GM18909 (cell line): Measurements from ENCODE around the gene SH3D19.

ENCODE experiments used
- ATAC-seq: cut with Tn5 transposase; IDR thresholded peaks from one replicate; pipeline ENCODE4 v1.9.1; 2021; ENCODE audit warnings: mild to moderate bottlenecking; ENCODE audit not compliant: unreplicated experiment, poor library complexity

SH3D19 gene

GRCh38 chr4:151202381-151202780 is 123.0 kb downstream of the SH3D19 start:
- ATAC-seq: no peak

GRCh38 chr4:151199319-151200190 is 125.8 kb downstream of the SH3D19 start:
- no peak for ATAC-seq

GRCh38 chr4:151198748-151199147 is 126.7 kb downstream of the SH3D19 start:
- ATAC-seq: no peak

- no peak for ATAC-seq
Observed at GRCh38 chr4:151197247-151197646, 128.2 kb downstream of the SH3D19 start.

- no peak for ATAC-seq
Observed at GRCh38 chr4:151195801-151196200, 129.6 kb downstream of the SH3D19 start.

- ATAC-seq: no peak
Observed at GRCh38 chr4:151193414-151193813, 132.0 kb downstream of the SH3D19 start.

- no peak for ATAC-seq
Observed at GRCh38 chr4:151192556-151193235, 132.7 kb downstream of the SH3D19 start.

GRCh38 chr4:151184523-151185458 is 140.6 kb downstream of the SH3D19 start:
- ATAC-seq: no peak

GRCh38 chr4:151182455-151182996 is 142.9 kb downstream of the SH3D19 start:
- no peak for ATAC-seq

- ATAC-seq: no peak
Observed at GRCh38 chr4:151176685-151177084, 148.7 kb downstream of the SH3D19 start.

- ATAC-seq: no peak
Observed at GRCh38 chr4:151175754-151176631, 149.4 kb downstream of the SH3D19 start.

GRCh38 chr4:151175233-151175632 is 150.2 kb downstream of the SH3D19 start:
- ATAC-seq: no peak

- no peak for ATAC-seq
Observed at GRCh38 chr4:151174784-151175183, 150.6 kb downstream of the SH3D19 start.

GRCh38 chr4:151173871-151174270 is 151.5 kb downstream of the SH3D19 start:
- ATAC-seq: no peak

GRCh38 chr4:151169900-151170299 is 155.5 kb downstream of the SH3D19 start:
- no peak for ATAC-seq

GRCh38 chr4:151169223-151169622 is 156.2 kb downstream of the SH3D19 start:
- no peak for ATAC-seq

- no peak for ATAC-seq
Observed at GRCh38 chr4:151167561-151167960, 157.8 kb downstream of the SH3D19 start.

GRCh38 chr4:151166636-151167035 is 158.8 kb downstream of the SH3D19 start:
- ATAC-seq: no peak
